ENCODE results near the gene NAALADL2. TPM values are rescaled to one million over a fixed set of nuclear protein-coding genes. Genes with fewer than 3 reads are reported as not detected.

Gene NAALADL2
- total RNA-seq, 4 donors from 2014 or later, result 0.26 to 218 (median 17.4) TPM

GRCh38 chr3:175735866-175736265 is 876.7 kb downstream of the NAALADL2 start:
- Histone ChIP-seq H3K4me3 (no peak overlapping the region), H3K4me1 (no peaks in the 10 kb centered on the region), H3K27me3 (no peaks in the 10 kb centered on the region), H3K27ac (no peak overlapping the region), H3K36me3 (no peaks in the 10 kb centered on the region), H3K9me3 (no peaks in the 10 kb centered on the region)
- DNase-seq, result no peak
- intact Hi-C loops (cut with DNase I; ENCODE audit: low total_unique reads), result no loop called here
- TF ChIP-seq CTCF (IDR thresholded peaks at IDR 0.05), result no peak
- no peak for TF ChIP-seq POLR2A (IDR thresholded peaks at IDR 0.05)

- Histone ChIP-seq H3K9me3 (no peaks in the 10 kb centered on the region), H3K27me3 (no peaks in the 10 kb centered on the region), H3K36me3 (no peaks in the 10 kb centered on the region), H3K27ac (no peak overlapping the region), H3K4me3 (no peak overlapping the region), H3K4me1 (no peaks in the 10 kb centered on the region)
- no peak for TF ChIP-seq POLR2A (IDR thresholded peaks at IDR 0.05)
- no peak for TF ChIP-seq CTCF (IDR thresholded peaks at IDR 0.05)
- DNase-seq, result no peak
- intact Hi-C loops (cut with DNase I; ENCODE audit: low total_unique reads), result no loop called here
Measured at GRCh38 chr3:175737646-175738572, 878.8 kb downstream of the NAALADL2 start.

- no peaks in the 10 kb centered on the region for H3K27me3 ChIP-seq
- TF ChIP-seq POLR2A (IDR thresholded peaks at IDR 0.05) (no peak), CTCF (IDR thresholded peaks at IDR 0.05) (no peak)
- H3K36me3 ChIP-seq, result no peaks in the 10 kb centered on the region
- intact Hi-C loops (cut with DNase I; ENCODE audit: low total_unique reads), result no loop called here
- H3K9me3 ChIP-seq, result no peaks in the 10 kb centered on the region
- H3K4me1 ChIP-seq, result no peaks in the 10 kb centered on the region
- no peak overlapping the region for H3K4me3 ChIP-seq
- no peak overlapping the region for H3K27ac ChIP-seq
- no peak for DNase-seq
Measured at GRCh38 chr3:175741951-175742350, 882.8 kb downstream of the NAALADL2 start.

GRCh38 chr3:175743733-175744400 is 884.7 kb downstream of the NAALADL2 start:
- H3K4me1 ChIP-seq, result no peaks in the 10 kb centered on the region
- H3K9me3 ChIP-seq, result no peaks in the 10 kb centered on the region
- no peak for DNase-seq
- H3K27ac ChIP-seq, result no peak overlapping the region
- no peak overlapping the region for H3K4me3 ChIP-seq
- intact Hi-C loops (cut with DNase I; ENCODE audit: low total_unique reads), result no loop called here
- TF ChIP-seq POLR2A (IDR thresholded peaks at IDR 0.05) (no peak), CTCF (IDR thresholded peaks at IDR 0.05) (no peak)
- H3K36me3 ChIP-seq, result no peaks in the 10 kb centered on the region
- no peaks in the 10 kb centered on the region for H3K27me3 ChIP-seq

- TF ChIP-seq POLR2A (IDR thresholded peaks at IDR 0.05) (no peak), CTCF (IDR thresholded peaks at IDR 0.05) (no peak)
- intact Hi-C loops (cut with DNase I; ENCODE audit: low total_unique reads), result no loop called here
- no peaks in the 10 kb centered on the region for H3K9me3 ChIP-seq
- no peaks in the 10 kb centered on the region for H3K27me3 ChIP-seq
- no peak for DNase-seq
- H3K4me1 ChIP-seq, result no peaks in the 10 kb centered on the region
- no peak overlapping the region for H3K4me3 ChIP-seq
- H3K36me3 ChIP-seq, result no peaks in the 10 kb centered on the region
- no peak overlapping the region for H3K27ac ChIP-seq
Measured at GRCh38 chr3:175746308-175746707, 887.2 kb downstream of the NAALADL2 start.

Measured in uterus (tissue), 4 donors.